ENCODE measurements around the gene GART. TPM values are rescaled to one million over a fixed set of nuclear protein-coding genes. Genes with fewer than 3 reads are reported as not detected.

Gene GART
- total and polyA plus RNA-seq, 8 donors, result 4.1 to 126 (median 47.8) TPM

DNA sequence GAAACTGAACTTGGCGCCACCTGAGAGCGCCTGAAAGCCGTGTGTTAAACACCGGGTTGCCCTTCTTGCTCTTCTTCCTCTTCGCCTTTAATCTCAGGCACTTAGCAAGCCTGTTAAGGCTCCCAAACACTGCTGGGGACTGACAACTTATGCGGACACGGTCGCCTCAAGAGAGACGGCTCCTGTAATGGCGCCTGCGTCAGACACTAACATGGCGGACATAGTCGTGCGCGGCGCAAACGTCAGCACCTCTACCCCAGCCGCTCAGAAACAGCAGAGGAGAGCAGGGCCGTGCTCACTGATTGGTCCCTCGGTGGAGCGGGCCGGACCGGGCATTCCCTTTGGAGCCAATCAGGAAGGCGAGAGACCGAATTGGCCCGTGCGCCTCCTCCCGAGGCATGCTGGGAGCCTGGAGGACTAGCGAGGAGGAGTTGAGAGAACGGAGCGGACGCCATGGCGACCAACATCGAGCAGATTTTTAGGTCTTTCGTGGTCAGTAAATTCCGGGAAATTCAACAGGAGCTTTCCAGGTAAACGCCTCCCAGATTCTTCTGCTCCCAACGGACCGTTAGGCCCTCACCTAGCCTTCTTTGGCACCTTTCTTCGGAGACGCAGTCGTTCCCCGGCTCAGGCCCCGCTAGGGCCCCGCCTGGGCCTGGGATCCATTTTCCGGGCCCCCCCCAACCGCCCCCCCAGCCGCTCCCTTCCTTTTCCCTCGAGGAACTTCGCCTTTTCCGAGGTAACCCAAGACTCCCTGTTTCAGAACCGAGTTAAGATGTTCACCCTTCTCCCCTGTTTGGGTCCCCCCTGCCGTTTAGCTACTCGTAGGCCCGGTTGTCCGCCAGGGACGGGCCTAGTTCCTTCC is 955 bp upstream of the GART start, which contains the start of gene SON:
SON (plus strand) TSS at position 399 of the 865 bp plus-strand sequence; CDS start at position 454, 55 bp downstream.
- Histone ChIP-seq H3K27me3 (no peaks in the 10 kb centered on the region), H3K27ac (peak within 1 kb of the TSS; percentile 91 to 99 (median 99)), H3K4me3 (peak within 1 kb of the TSS; percentile 70 to 81 (median 78)), H3K4me1 (peaks cover 27 to 74% (median 49%) of the 10 kb centered on the region in 4 donors), H3K9me3 (no peaks in the 10 kb centered on the region), H3K36me3 (peaks cover 7 to 31% (median 30%) of the 10 kb centered on the region in 4 donors)
- WGBS, 5 donors, result 0% methylated on average over 37 to 56 of the region's 57 CpGs
- intact Hi-C loops (cut with DNase I; ENCODE audit: low total_unique reads), result no loop called here
- peak; percentile 99 to 100 for DNase-seq
- peak in 2 of 4 donors; percentile 86 to 88 for TF ChIP-seq POLR2A (IDR thresholded peaks at IDR 0.05)
- peak; percentile 94 to 97 (median 95) for TF ChIP-seq POLR2AphosphoS5 (IDR thresholded peaks at IDR 0.05)
- no peak for TF ChIP-seq EP300 (IDR thresholded peaks at IDR 0.05)

GRCh38 chr21:33541105-33541711 is 709 bp downstream of the GART start:
- H3K4me3 ChIP-seq, result peak overlapping the region; percentile 70 to 81 (median 78)
- peaks cover 13 to 31% (median 30%) of the 10 kb centered on the region in 4 donors for H3K36me3 ChIP-seq
- peak in 1 of 2 donors; percentile 48 for DNase-seq
- H3K27ac ChIP-seq, result peak overlapping the region; percentile 85 to 99 (median 99)
- no peaks in the 10 kb centered on the region for H3K27me3 ChIP-seq
- TF ChIP-seq POLR2AphosphoS5 (IDR thresholded peaks at IDR 0.05) (no peak), POLR2A (IDR thresholded peaks at IDR 0.05) (no peak), CTCF (IDR thresholded peaks at IDR 0.05) (no peak), EP300 (IDR thresholded peaks at IDR 0.05) (no peak)
- 37 to 45% (median 39%) methylated on average over 19 of the region's 19 CpGs for WGBS, 5 donors
- H3K4me1 ChIP-seq, result peaks cover 22 to 61% (median 41%) of the 10 kb centered on the region in 4 donors
- intact Hi-C loops (cut with DNase I; ENCODE audit: low total_unique reads), result no loop called here
- H3K9me3 ChIP-seq, result no peaks in the 10 kb centered on the region

DNA sequence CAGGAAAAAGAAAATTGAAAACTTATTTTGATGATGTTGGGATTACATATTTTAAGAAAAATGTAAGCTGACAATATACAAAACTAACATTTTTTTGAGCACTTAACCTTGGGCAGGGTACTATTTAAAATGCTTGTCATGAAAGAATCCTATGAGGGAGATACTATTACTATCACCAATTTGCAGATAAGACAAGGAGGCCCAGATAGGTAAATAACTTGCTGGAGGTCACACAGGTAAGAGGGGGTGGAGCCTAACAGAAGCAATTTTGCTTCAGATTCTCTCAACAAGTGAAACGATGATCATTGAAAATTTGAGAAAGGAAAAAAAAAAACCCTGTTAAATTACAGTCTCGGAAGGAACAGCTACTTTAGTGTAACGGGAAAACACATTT is 1.2 kb downstream of the GART start:
- Histone ChIP-seq H3K9me3 (no peaks in the 10 kb centered on the region), H3K4me3 (peak overlapping the region in 2 of 4 donors; percentile 70 to 79), H3K27me3 (no peaks in the 10 kb centered on the region), H3K27ac (peak overlapping the region in 4 of 5 donors; percentile 97 to 99 (median 99)), H3K4me1 (peaks cover 17 to 56% (median 36%) of the 10 kb centered on the region in 4 donors), H3K36me3 (peaks cover 13 to 35% (median 35%) of the 10 kb centered on the region in 4 donors)
- intact Hi-C loops (cut with DNase I; ENCODE audit: low total_unique reads), result no loop called here
- WGBS, 5 donors, result 35 to 55% (median 38%) methylated on average over 3 of the region's 3 CpGs
- TF ChIP-seq CTCF (IDR thresholded peaks at IDR 0.05), result no peak
- TF ChIP-seq EP300 (IDR thresholded peaks at IDR 0.05), result no peak
- no peak for TF ChIP-seq POLR2AphosphoS5 (IDR thresholded peaks at IDR 0.05)
- TF ChIP-seq POLR2A (IDR thresholded peaks at IDR 0.05), result no peak
- DNase-seq, result peak in 1 of 2 donors; percentile 31

GRCh38 chr21:33539616-33540015 is 2.3 kb downstream of the GART start:
- 73 to 87% (median 82%) methylated on average over 4 of the region's 4 CpGs for WGBS, 5 donors
- DNase-seq, result no peak
- H3K36me3 ChIP-seq, result peaks cover 15 to 46% (median 46%) of the 10 kb centered on the region in 4 donors
- TF ChIP-seq CTCF (IDR thresholded peaks at IDR 0.05), result no peak
- no peak for TF ChIP-seq POLR2AphosphoS5 (IDR thresholded peaks at IDR 0.05)
- no peak for TF ChIP-seq EP300 (IDR thresholded peaks at IDR 0.05)
- no peak for TF ChIP-seq POLR2A (IDR thresholded peaks at IDR 0.05)
- H3K9me3 ChIP-seq, result no peaks in the 10 kb centered on the region
- no peak overlapping the region for H3K4me3 ChIP-seq
- no peaks in the 10 kb centered on the region for H3K27me3 ChIP-seq
- H3K4me1 ChIP-seq, result peaks cover 15 to 45% (median 26%) of the 10 kb centered on the region in 4 donors
- H3K27ac ChIP-seq, result no peak overlapping the region
- intact Hi-C loops (cut with DNase I; ENCODE audit: low total_unique reads), result loop anchor here (10.0 kb wide), 1 partner anchor 65 kb away; no protein-coding TSS in a partner anchor
